ENCODE measurements around the gene EVC2.
"Not testable (repeated sequence)": the region's sequence is repeated elsewhere in the genome, so short reads cannot be mapped to it uniquely, and the experiment has no call there.

Gene EVC2

GRCh38 chr4:5616331-5616950 lies 91.9 kb downstream of the EVC2 start:
- DNase-seq = no peak

- DNase-seq = no peak
Observed at GRCh38 chr4:5615496-5616075, 92.8 kb downstream of the EVC2 start.

- DNase-seq = no peak
Observed at GRCh38 chr4:5611750-5612149, 96.6 kb downstream of the EVC2 start.

- no peak for DNase-seq
Observed at GRCh38 chr4:5609306-5610007, 98.9 kb downstream of the EVC2 start.

GRCh38 chr4:5593828-5594227 lies 114.5 kb downstream of the EVC2 start:
- not testable (repeated sequence) for DNase-seq

GRCh38 chr4:5592272-5592671 lies 116.1 kb downstream of the EVC2 start:
- DNase-seq = no peak

GRCh38 chr4:5589495-5589894 lies 118.9 kb downstream of the EVC2 start:
- no peak for DNase-seq

GRCh38 chr4:5588046-5588445 lies 120.3 kb downstream of the EVC2 start:
- no peak for DNase-seq

GRCh38 chr4:5575941-5576340 lies 132.4 kb downstream of the EVC2 start:
- DNase-seq = no peak

- no peak for DNase-seq
Observed at GRCh38 chr4:5574386-5574785, 134.0 kb downstream of the EVC2 start.

- no peak for DNase-seq
Observed at GRCh38 chr4:5573965-5574364, 134.4 kb downstream of the EVC2 start.

- no peak for DNase-seq
Observed at GRCh38 chr4:5572751-5573150, 135.6 kb downstream of the EVC2 start.

GRCh38 chr4:5572114-5572513 lies 136.2 kb downstream of the EVC2 start:
- DNase-seq = no peak

- DNase-seq = no peak
Observed at GRCh38 chr4:5571646-5572045, 136.7 kb downstream of the EVC2 start.

- DNase-seq = no peak
Observed at GRCh38 chr4:5569451-5569850, 138.9 kb downstream of the EVC2 start.

GRCh38 chr4:5568931-5569330 lies 139.4 kb downstream of the EVC2 start:
- DNase-seq = no peak

- DNase-seq = no peak
Observed at GRCh38 chr4:5568336-5568735, 140.0 kb downstream of the EVC2 start.

GRCh38 chr4:5566991-5567390 lies 141.4 kb downstream of the EVC2 start:
- DNase-seq = no peak

GRCh38 chr4:5566526-5566925 lies 141.8 kb downstream of the EVC2 start:
- DNase-seq = no peak

- no peak for DNase-seq
Observed at GRCh38 chr4:5563856-5564255, 144.5 kb downstream of the EVC2 start.

- DNase-seq = no peak
Observed at GRCh38 chr4:5562476-5562875, 145.9 kb downstream of the EVC2 start.

GRCh38 chr4:5561286-5561685 lies 147.1 kb downstream of the EVC2 start:
- no peak for DNase-seq

- DNase-seq = no peak
Observed at GRCh38 chr4:5558502-5558901, 149.9 kb downstream of the EVC2 start.

GRCh38 chr4:5554376-5554775 lies 154.0 kb downstream of the EVC2 start:
- DNase-seq = no peak

GRCh38 chr4:5553801-5554200 lies 154.6 kb downstream of the EVC2 start:
- no peak for DNase-seq

Measured in 8988T (cell line).